Endothelial cell of umbilical vein (primary cell): ENCODE results near the gene PPP2R3C. TPM values are rescaled to one million over a fixed set of nuclear protein-coding genes. Genes with fewer than 3 reads are reported as not detected.

Source experiments
- BruUV-seq: library from RNA; stranded (reverse); fragments of 400-500 nt; replicated peaks from 2 replicates; lab custom pipeline; 2021; lab: Mats Ljungman, UMichigan
- CTCF ChIA-PET: fragments of 300-600, 350-600 bp; sonication (Branson Sonifier 250); formaldehyde crosslinking; loops from one replicate; lab custom pipeline; 2021; ENCODE audit warnings: antibody characterized with exemption, inconsistent platforms; lab: Charles Lee
- POLR2A ChIA-PET: fragments of 300-600, 350-600 bp; sonication (Branson Sonifier 250); formaldehyde crosslinking; loops from one replicate; lab custom pipeline; 2021; ENCODE audit warnings: antibody characterized with exemption, inconsistent platforms; lab: Charles Lee
- DNase-seq: peaks from one replicate; pipeline ENCODE4 v3.0.0-alpha.2; 2011; ENCODE audit warnings: low read depth, low spot score
- FAIRE-seq: peaks from 2 replicates; lab custom pipeline; 2011; peaks lifted over from hg19 to GRCh38; lab: Jason Lieb, UNC
- H2AFZ ChIP-seq: 2 replicates; pipeline ENCODE4 v1.6.0; 2012; ENCODE audit warnings: low read depth, low read length, control low read depth, inconsistent platforms
- H3K27ac ChIP-seq: 2 replicates; pipeline ENCODE4 v1.5.1; 2011; ENCODE audit warnings: low read depth, mild to moderate bottlenecking, control low read depth, low read length, moderate library complexity; ENCODE audit not compliant: insufficient read depth
- H3K27me3 ChIP-seq, 2 experiments: 2 replicates each; pipeline versions ENCODE4 v1.6.0 to v1.6.1; 2011; ENCODE audit warnings: low read length in 2 of 2, mixed read lengths in 1 of 2; ENCODE audit not compliant: control insufficient read depth in 2 of 2, insufficient read depth in 2 of 2
- H3K36me3 ChIP-seq, 2 experiments: 2 replicates in 1 of 2; 3 replicates in 1 of 2; pipeline ENCODE4 v1.5.1; 2011; ENCODE audit warnings: low read length in 2 of 2, mild to moderate bottlenecking in 1 of 2, moderate library complexity in 1 of 2; ENCODE audit not compliant: control insufficient read depth in 2 of 2, insufficient read depth in 2 of 2; ENCODE audit errors: extremely low read depth in 1 of 2
- H3K4me1 ChIP-seq: 3 replicates; pipeline ENCODE4 v1.5.1; 2011; ENCODE audit warnings: mild to moderate bottlenecking, low read length; ENCODE audit not compliant: control insufficient read depth, insufficient read depth; ENCODE audit errors: extremely low read depth
- H3K4me2 ChIP-seq: 2 replicates; pipeline ENCODE4 v1.6.1; 2011; ENCODE audit warnings: low read length, control low read depth, mixed read lengths; ENCODE audit not compliant: insufficient read depth
- H3K4me3 ChIP-seq, 3 experiments: fragments of 200-600 bp in 1 of 3; sonication (generic), shearing (Covaris generic) in 1 of 3; replicated peaks in 1 of 3; 2 replicates each; pipeline ENCODE4 v1.5.1; 2011 to 2016; ENCODE audit warnings: control low read depth in 3 of 3, low read length in 3 of 3, mild to moderate bottlenecking in 2 of 3, inconsistent platforms in 1 of 3, low read depth in 1 of 3, moderate library complexity in 1 of 3; ENCODE audit not compliant: insufficient read depth in 1 of 3
- H3K79me2 ChIP-seq: 2 replicates; pipeline ENCODE4 v1.6.0; 2012; ENCODE audit warnings: low read length, inconsistent platforms; ENCODE audit not compliant: control insufficient read depth, insufficient read depth
- H3K9ac ChIP-seq: replicated peaks from 2 replicates; pipeline ENCODE3; 2011; ENCODE audit warnings: low read length, control low read depth; ENCODE audit not compliant: insufficient read depth; ENCODE audit errors: extremely low read depth
- H3K9me1 ChIP-seq: replicated peaks from 3 replicates; pipeline ENCODE4 v1.6.0; 2011; ENCODE audit warnings: mild to moderate bottlenecking, low read length; ENCODE audit not compliant: control insufficient read depth, insufficient read depth; ENCODE audit errors: extremely low read depth
- H3K9me3 ChIP-seq: replicated peaks from 2 replicates; pipeline ENCODE4 v1.5.1; 2012; ENCODE audit warnings: low read length, inconsistent platforms; ENCODE audit not compliant: control insufficient read depth, insufficient read depth
- H4K20me1 ChIP-seq: replicated peaks from 2 replicates; pipeline ENCODE3; 2011; ENCODE audit warnings: mild to moderate bottlenecking, low read length; ENCODE audit not compliant: control insufficient read depth, insufficient read depth; ENCODE audit errors: extremely low read depth
- CTCF ChIP-seq, 2 donors: IDR thresholded peaks; 1 replicate in 1 of 2; 2 replicates in 1 of 2; pipeline ENCODE4 v1.5.1; 2011; ENCODE audit warnings: low read length in 2 of 2, mild to moderate bottlenecking in 2 of 2, moderate library complexity in 2 of 2, control low read depth in 1 of 2, inconsistent platforms in 1 of 2, low read depth in 1 of 2; ENCODE audit not compliant: insufficient read depth in 1 of 2; ENCODE audit errors: extremely low read depth in 1 of 2
- EZH2 ChIP-seq: IDR thresholded peaks from 2 replicates; pipeline ENCODE4 v1.6.1; 2012; ENCODE audit warnings: borderline replicate concordance, low read depth, mild to moderate bottlenecking, moderate library complexity, low read length, inconsistent platforms; ENCODE audit not compliant: severe bottlenecking
- FOS ChIP-seq: IDR thresholded peaks from 2 replicates; pipeline ENCODE4 v1.6.1; 2011; ENCODE audit warnings: mild to moderate bottlenecking, low read length, moderate library complexity, borderline replicate concordance; ENCODE audit not compliant: insufficient read depth
- GATA2 ChIP-seq: IDR thresholded peaks from 2 replicates; pipeline ENCODE4 v1.7.0; 2011; ENCODE audit warnings: low read depth, mild to moderate bottlenecking, moderate library complexity, mixed read lengths, low read length; ENCODE audit not compliant: insufficient read length, insufficient read depth
- JUN ChIP-seq: IDR thresholded peaks from 2 replicates; pipeline ENCODE4 v1.6.1; 2011; ENCODE audit warnings: borderline replicate concordance, low read depth; ENCODE audit not compliant: insufficient read length, insufficient read depth
- MYC ChIP-seq: IDR thresholded peaks from one replicate; pipeline ENCODE4 v1.6.1; 2011; ENCODE audit warnings: mild to moderate bottlenecking, low read depth, low read length
- POLR2A ChIP-seq: IDR thresholded peaks from 2 replicates; pipeline ENCODE4 v1.6.1; 2012; ENCODE audit warnings: low read depth, mild to moderate bottlenecking, control low read depth, low read length
- POLR2AphosphoS5 ChIP-seq: IDR thresholded peaks from 2 replicates; pipeline ENCODE4 v1.6.1; 2012; ENCODE audit warnings: low read depth, mild to moderate bottlenecking, control low read depth, low read length, moderate library complexity; ENCODE audit not compliant: insufficient read depth
- dilution Hi-C: fragments of 300-500 bp; cut with MboI; formaldehyde crosslinking; loops from one replicate; pipeline ENCODE4 v1.15.0; 2019; ENCODE audit warnings: low sequenced_read_pairs; ENCODE audit not compliant: extremely low pct_ligation_motif_present
- intact Hi-C: fragments of 100-400 bp; cut with micrococcal nuclease; formaldehyde crosslinking; loops from one replicate; pipeline ENCODE4 v1.10.0; 2022
- polyA plus RNA-seq, 4 experiments: library from polyadenylated mRNA; depleted of rRNA in 3 of 4; stranded (reverse) in 3 of 4; unstranded in 1 of 4; fragments of >200 nt; gene quantifications; 2 replicates each; pipeline versions ENCODE4 v1.2.1 to v1.2.3, GENCODE V29; 2011 to 2012; ENCODE audit warnings: missing spikeins in 1 of 4
- total RNA-seq: library from RNA; stranded (reverse); gene quantifications from 2 replicates; pipeline ENCODE4 v1.2.3, GENCODE V29; 2021
- TF ChIP-seq, protein P1 (sequence below): IDR thresholded peaks from 2 replicates; pipeline ENCODE4 v1.6.1; 2011; ENCODE audit not compliant: insufficient read depth, insufficient read length

The PPP2R3C gene
- total and polyA plus RNA-seq, 2 donors (not counting 3 experiments of a cell fraction or from before 2014, with no cell fraction given) = 10.2 to 40.6 TPM

DNA sequence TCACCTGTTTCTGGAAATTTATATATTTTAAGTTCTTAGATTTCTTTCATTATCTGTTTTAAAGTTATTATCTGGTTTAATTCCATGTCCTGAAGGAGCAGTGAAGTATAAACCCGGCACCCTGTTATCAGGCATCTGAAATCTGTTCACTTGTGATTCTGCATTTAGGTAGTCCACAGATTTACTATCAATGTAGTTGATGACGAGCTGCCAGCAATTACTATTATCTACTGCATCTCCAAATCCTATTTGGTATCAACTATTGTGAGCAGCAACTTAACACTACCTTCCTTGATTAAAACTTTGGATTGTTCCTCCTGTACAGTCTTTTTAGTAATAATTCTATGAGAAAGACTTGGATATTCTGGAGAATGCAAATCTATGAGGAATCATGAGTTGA, 36.7 kb upstream of the PPP2R3C start:
- FAIRE-seq (no peak), DNase-seq (no peak)
- no peak overlapping the region for H2AFZ ChIP-seq
- dilution Hi-C loops (no loop called here), intact Hi-C loops (no loop called here)
- CTCF ChIA-PET = interaction anchor here (1.5 to 1.6 kb wide), 2 partner anchors 9 to 57 kb away, joined by 4 to 5 read pairs; no protein-coding TSS in a partner anchor
- peaks cover 31% of the 10 kb centered on the region for H3K4me1 ChIP-seq
- no peak overlapping the region for H3K4me2 ChIP-seq
- H3K36me3 ChIP-seq = no peaks in the 10 kb centered on the region
- H3K27me3 ChIP-seq = no peaks in the 10 kb centered on the region
- no TSS peak for BruUV-seq
- H3K4me3 ChIP-seq = no peak overlapping the region
- no peak overlapping the region for H3K9ac ChIP-seq
- no peaks in the 10 kb centered on the region for H3K9me3 ChIP-seq
- H3K27ac ChIP-seq = no peak overlapping the region
- peaks cover 2% of the 10 kb centered on the region for H4K20me1 ChIP-seq
- POLR2A ChIA-PET = no interaction called here
- no peaks in the 10 kb centered on the region for H3K9me1 ChIP-seq
- TF ChIP-seq EZH2 (no peak), CTCF (IDR thresholded peaks at IDR 0.05; ENCODE audit: extremely low read depth in 1 of 2, insufficient read depth in 1 of 2, low read depth in 1 of 2, low read length in 2 of 2) (no peak), JUN (no peak), MYC (no peak), GATA2 (no peak), POLR2A (no peak), FOS (no peak), POLR2AphosphoS5 (no peak)
- TF ChIP-seq, protein P1, sequence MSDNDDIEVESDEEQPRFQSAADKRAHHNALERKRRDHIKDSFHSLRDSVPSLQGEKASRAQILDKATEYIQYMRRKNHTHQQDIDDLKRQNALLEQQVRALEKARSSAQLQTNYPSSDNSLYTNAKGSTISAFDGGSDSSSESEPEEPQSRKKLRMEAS = no peak
- no peaks in the 10 kb centered on the region for H3K79me2 ChIP-seq
